Activated CD4-positive, CD25-positive, alpha-beta regulatory T cell treated with anti-CD3 and anti-CD28 coated beads, Interleukin-2, amount 50 U/mL, for 16 hours (primary cell): ENCODE measurements around the gene SMIM44.

ENCODE experiments used
- DNase-seq: peaks from one replicate; pipeline ENCODE4 v3.0.0-alpha.2; 2020; ENCODE audit warnings: low read depth, low spot score

The SMIM44 gene

DNA sequence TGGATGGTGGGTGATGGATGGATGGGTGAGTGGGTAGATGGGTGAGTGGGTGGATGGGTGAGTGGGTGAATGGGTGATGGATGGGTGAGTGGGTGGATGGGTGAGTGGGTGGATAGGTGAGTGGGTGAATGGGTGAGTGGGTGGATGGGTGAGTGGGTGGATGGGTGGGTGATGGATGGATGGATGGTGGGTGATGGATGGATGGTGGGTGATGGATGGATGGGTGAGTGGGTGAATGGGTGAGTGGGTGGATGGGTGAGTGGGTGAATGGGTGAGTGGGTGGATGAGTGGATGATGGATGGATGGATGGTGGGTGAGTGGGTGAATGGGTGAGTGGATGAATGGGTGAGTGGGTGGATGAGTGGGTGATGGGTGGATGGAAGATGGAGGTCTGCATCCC is 5.7 kb downstream of the SMIM44 start:
- no peak for DNase-seq

- no peak for DNase-seq
Measured at GRCh38 chr19:3476830-3477229, 6.4 kb downstream of the SMIM44 start.

DNA sequence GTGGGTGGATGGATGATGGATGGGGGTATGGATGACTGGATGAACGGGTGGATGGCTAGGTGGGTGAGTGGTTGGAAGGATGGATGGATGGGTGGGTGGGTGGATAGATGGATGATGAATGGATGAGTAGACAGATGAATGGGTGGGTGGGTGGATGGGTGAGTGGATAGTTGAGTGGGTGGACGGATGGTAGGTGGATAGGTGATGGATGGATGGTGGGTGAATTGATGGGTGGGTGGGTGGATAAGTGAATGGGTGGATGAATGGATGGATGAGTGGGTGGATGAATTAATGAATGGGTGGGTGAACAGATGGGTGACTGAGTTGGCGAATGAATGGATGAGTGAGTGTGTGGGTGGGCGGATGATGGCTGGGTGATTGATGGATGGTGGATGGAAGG is 7.8 kb downstream of the SMIM44 start:
- no peak for DNase-seq

DNA sequence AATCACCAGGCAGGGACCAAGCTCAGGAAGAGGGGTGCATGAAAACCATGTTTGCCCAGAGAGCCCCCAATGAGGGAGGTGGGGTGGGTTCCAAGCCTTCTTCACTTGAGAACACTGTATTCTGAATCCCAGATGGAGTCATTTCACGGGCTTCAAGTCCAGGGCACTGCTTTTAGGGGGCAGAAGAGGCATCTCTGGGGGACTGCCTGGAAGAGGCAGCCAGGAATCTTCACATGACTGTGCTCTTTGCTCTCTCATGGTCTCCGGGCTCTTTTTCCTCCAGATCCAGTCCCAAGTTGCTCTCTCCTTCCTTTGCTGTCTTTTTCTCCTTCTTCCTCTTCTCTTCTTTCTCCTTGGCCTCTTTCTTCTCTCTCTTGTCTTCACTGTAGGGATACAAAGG is 8.6 kb downstream of the SMIM44 start:
- no peak for DNase-seq

- DNase-seq, result no peak
Measured at GRCh38 chr19:3474010-3474409, 9.2 kb downstream of the SMIM44 start.

GRCh38 chr19:3471954-3472655 is 11.1 kb downstream of the SMIM44 start:
- no peak for DNase-seq

DNA sequence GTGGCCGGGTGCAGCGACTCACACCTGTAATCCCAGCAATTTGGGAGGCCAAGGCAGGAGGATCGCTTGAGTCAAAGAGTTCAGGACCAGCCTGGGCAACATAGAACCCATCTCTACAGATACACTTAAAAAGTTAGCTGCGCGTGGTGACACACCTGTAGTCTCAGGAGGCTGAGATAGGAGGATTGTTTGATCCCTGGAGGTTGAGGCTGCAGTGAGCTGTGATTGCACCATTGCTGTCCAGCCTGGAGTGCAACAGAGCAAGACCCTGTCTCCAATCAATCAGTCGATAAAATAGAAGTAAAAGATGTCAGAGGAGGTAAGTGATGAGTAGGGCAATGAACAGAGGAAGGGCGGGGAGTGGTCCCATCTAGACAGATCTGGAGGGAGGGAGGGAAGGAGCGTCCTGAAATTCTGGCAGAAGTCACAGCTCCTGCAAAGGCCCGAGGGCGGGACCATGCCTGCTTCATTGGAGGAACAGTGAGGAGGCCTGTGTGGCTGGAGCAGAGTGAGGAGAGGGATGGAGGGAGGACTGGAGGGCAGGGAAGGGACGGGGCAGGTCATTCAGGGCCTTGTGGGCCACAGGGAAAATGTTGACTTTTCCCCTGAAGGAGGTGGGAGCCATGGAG is 12.6 kb downstream of the SMIM44 start:
- no peak for DNase-seq

GRCh38 chr19:3469638-3470499 is 13.4 kb downstream of the SMIM44 start:
- DNase-seq, result no peak

DNA sequence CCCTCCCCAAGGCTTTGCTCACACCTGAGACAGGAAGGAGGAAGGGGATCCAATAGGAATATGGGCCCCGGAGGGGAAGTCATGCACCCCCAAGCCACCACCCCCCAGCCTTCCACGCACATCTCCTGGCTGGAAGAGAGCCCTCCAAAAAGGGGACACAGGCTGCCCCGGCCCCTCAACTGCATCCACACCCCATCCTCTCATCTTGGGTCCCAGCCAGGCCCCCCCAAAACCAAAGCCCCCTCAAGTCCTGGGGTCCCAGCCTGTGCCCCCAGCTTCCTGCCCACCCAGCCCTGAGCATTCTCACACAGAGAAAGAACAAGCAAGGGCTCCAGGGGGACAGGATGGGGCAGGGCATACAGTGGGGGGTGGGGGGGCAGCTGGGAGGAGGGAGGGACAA is 15.0 kb downstream of the SMIM44 start:
- no peak for DNase-seq

DNA sequence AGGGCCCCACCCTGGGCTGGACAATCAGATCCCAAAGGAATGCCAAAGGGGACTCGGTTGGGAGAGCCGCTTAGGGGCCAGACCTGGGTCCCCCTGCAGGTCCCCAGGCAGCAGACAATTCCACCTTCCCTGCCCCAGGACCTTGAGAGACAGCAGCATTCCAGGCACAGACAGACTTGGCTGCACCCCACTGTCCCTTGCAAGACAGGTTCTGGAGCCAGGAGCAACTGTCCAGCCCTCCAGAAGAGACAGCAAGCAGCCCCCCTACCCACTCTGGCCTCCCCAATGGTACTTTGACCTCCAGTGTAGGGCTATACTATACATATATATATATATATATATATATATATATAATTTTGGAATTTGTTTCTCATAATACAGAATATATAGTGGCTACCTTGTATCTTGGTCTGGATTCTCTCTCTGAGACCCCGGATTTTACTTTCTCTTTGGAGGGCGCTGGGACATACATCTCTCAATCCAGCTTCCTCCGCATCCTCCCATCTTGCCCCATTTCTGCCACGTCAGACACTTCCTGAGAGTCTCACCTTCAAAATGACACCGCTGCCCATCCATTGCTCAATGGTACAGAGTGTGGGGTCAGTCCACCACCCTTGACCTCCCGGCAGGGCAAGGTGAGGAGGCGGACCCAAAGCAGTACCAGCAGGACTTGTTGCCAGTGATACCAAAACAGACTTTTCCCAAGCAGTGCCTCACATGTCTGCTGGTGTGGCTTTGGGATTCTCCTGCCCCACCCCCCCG is 15.6 kb downstream of the SMIM44 start:
- no peak for DNase-seq

GRCh38 chr19:3466635-3467034 is 16.6 kb downstream of the SMIM44 start:
- no peak for DNase-seq

DNA sequence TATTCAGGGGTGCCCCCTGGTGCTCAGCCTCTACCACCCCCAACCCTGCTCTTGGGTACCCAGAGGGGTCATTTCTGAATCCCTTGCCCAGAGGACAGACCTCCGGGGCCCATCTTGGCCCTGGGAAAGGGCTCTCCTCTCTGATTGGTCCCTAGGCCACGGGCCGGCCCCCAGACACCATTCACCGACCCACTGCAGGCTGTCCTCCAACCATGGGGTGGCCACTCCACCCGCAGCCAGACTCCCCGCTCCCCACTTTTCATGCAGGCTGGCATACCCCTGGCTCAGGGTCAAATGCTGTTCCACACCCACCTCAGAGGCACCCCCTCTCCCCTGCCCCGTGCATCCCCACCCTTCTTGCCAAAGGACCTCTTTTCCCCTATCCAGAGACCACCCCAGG is 17.7 kb downstream of the SMIM44 start:
- DNase-seq, result no peak

- DNase-seq, result no peak
Measured at GRCh38 chr19:3464587-3465235, 18.5 kb downstream of the SMIM44 start.

GRCh38 chr19:3463714-3464586 is 19.3 kb downstream of the SMIM44 start:
- DNase-seq, result no peak

- no peak for DNase-seq
Measured at GRCh38 chr19:3462991-3463713, 20.1 kb downstream of the SMIM44 start.

- DNase-seq, result no peak
Measured at GRCh38 chr19:3459965-3460582, 23.2 kb downstream of the SMIM44 start.

DNA sequence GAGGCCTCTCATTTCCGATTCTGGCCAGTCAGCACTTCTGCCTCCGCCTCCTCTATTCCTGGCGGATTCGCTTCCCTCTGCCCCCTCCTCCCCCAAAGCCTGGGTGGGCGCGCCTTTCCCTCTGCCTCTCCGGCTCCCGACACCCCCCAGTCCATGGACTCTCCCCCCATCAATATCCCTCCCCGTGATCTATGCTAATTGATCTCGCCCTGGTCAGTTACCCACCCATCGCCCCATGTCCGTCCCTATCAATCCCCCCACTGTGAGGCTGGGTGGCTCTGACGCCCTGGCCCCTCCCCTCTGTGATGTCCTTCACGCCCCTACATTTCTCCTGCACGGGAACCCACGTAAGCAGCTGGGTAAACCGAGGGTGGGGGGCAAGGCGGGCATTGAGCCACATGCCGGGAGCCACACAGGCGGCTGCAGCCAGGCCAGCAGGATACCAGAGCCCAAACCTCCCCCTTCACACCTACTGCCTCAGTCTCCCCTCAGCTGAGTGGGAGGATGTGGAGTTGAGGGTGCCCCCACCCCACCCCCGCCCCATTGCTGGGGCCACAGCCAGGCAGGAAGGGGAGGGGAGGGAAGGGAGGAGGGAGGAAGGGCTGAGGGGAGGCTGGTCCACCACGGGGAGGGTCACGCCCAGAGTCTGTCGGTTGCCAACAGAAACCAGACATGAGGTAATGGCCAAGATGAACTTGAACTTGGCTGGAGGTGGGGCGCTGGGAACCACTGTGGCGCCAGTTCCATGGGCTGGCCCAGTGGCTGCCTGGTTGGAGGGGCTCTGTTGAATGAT is 24.0 kb downstream of the SMIM44 start:
- DNase-seq, result no peak
